ENCODE measurements around the gene MALRD1.

Gene MALRD1

GRCh38 chr10:19518632-19519031 is 470.0 kb downstream of the MALRD1 start:
- no peak overlapping the region for H3K9ac ChIP-seq (ENCODE audit: low read length)
- no peak overlapping the region for H3K27ac ChIP-seq (ENCODE audit: low read depth, low read length)
- no peaks in the 10 kb centered on the region for H3K4me1 ChIP-seq (ENCODE audit: control insufficient read depth, insufficient read depth, low read length)
- no peak overlapping the region for H3K4me3 ChIP-seq (ENCODE audit: low read length)
- H3K27me3 ChIP-seq (ENCODE audit: control insufficient read depth, insufficient read depth, low read length): no peaks in the 10 kb centered on the region
- H3K36me3 ChIP-seq (ENCODE audit: control insufficient read depth, insufficient read depth, low read length): no peaks in the 10 kb centered on the region

- Histone ChIP-seq H3K27me3 (ENCODE audit: control insufficient read depth, insufficient read depth, low read length) (no peaks in the 10 kb centered on the region), H3K4me3 (ENCODE audit: low read length) (no peak overlapping the region), H3K9ac (ENCODE audit: low read length) (no peak overlapping the region), H3K27ac (ENCODE audit: low read depth, low read length) (no peak overlapping the region), H3K36me3 (ENCODE audit: control insufficient read depth, insufficient read depth, low read length) (no peaks in the 10 kb centered on the region), H3K4me1 (ENCODE audit: control insufficient read depth, insufficient read depth, low read length) (no peaks in the 10 kb centered on the region)
Measured at GRCh38 chr10:19531324-19531723, 482.7 kb downstream of the MALRD1 start.

GRCh38 chr10:19532411-19532810 is 483.8 kb downstream of the MALRD1 start:
- Histone ChIP-seq H3K4me3 (ENCODE audit: low read length) (no peak overlapping the region), H3K9ac (ENCODE audit: low read length) (no peak overlapping the region), H3K4me1 (ENCODE audit: control insufficient read depth, insufficient read depth, low read length) (no peaks in the 10 kb centered on the region), H3K36me3 (ENCODE audit: control insufficient read depth, insufficient read depth, low read length) (no peaks in the 10 kb centered on the region), H3K27ac (ENCODE audit: low read depth, low read length) (no peak overlapping the region), H3K27me3 (ENCODE audit: control insufficient read depth, insufficient read depth, low read length) (no peaks in the 10 kb centered on the region)

- no peaks in the 10 kb centered on the region for H3K4me1 ChIP-seq (ENCODE audit: control insufficient read depth, insufficient read depth, low read length)
- no peaks in the 10 kb centered on the region for H3K27me3 ChIP-seq (ENCODE audit: control insufficient read depth, insufficient read depth, low read length)
- H3K4me3 ChIP-seq (ENCODE audit: low read length): no peak overlapping the region
- no peaks in the 10 kb centered on the region for H3K36me3 ChIP-seq (ENCODE audit: control insufficient read depth, insufficient read depth, low read length)
- H3K27ac ChIP-seq (ENCODE audit: low read depth, low read length): no peak overlapping the region
- no peak overlapping the region for H3K9ac ChIP-seq (ENCODE audit: low read length)
Measured at GRCh38 chr10:19541299-19541698, 492.7 kb downstream of the MALRD1 start.

- Histone ChIP-seq H3K36me3 (ENCODE audit: control insufficient read depth, insufficient read depth, low read length) (no peaks in the 10 kb centered on the region), H3K4me3 (ENCODE audit: low read length) (no peak overlapping the region), H3K4me1 (ENCODE audit: control insufficient read depth, insufficient read depth, low read length) (no peaks in the 10 kb centered on the region), H3K27me3 (ENCODE audit: control insufficient read depth, insufficient read depth, low read length) (no peaks in the 10 kb centered on the region), H3K9ac (ENCODE audit: low read length) (no peak overlapping the region), H3K27ac (ENCODE audit: low read depth, low read length) (no peak overlapping the region)
Measured at GRCh38 chr10:19546224-19546623, 497.6 kb downstream of the MALRD1 start.

- no peak overlapping the region for H3K4me3 ChIP-seq (ENCODE audit: low read length)
- H3K27ac ChIP-seq (ENCODE audit: low read depth, low read length): no peak overlapping the region
- H3K4me1 ChIP-seq (ENCODE audit: control insufficient read depth, insufficient read depth, low read length): no peaks in the 10 kb centered on the region
- H3K9ac ChIP-seq (ENCODE audit: low read length): no peak overlapping the region
- no peaks in the 10 kb centered on the region for H3K36me3 ChIP-seq (ENCODE audit: control insufficient read depth, insufficient read depth, low read length)
- no peaks in the 10 kb centered on the region for H3K27me3 ChIP-seq (ENCODE audit: control insufficient read depth, insufficient read depth, low read length)
Measured at GRCh38 chr10:19549503-19549902, 500.9 kb downstream of the MALRD1 start.

GRCh38 chr10:19556666-19557065 is 508.1 kb downstream of the MALRD1 start:
- Histone ChIP-seq H3K9ac (ENCODE audit: low read length) (no peak overlapping the region), H3K27me3 (ENCODE audit: control insufficient read depth, insufficient read depth, low read length) (no peaks in the 10 kb centered on the region), H3K4me3 (ENCODE audit: low read length) (no peak overlapping the region), H3K36me3 (ENCODE audit: control insufficient read depth, insufficient read depth, low read length) (no peaks in the 10 kb centered on the region), H3K27ac (ENCODE audit: low read depth, low read length) (no peak overlapping the region), H3K4me1 (ENCODE audit: control insufficient read depth, insufficient read depth, low read length) (no peaks in the 10 kb centered on the region)

- no peaks in the 10 kb centered on the region for H3K36me3 ChIP-seq (ENCODE audit: control insufficient read depth, insufficient read depth, low read length)
- no peak overlapping the region for H3K4me3 ChIP-seq (ENCODE audit: low read length)
- no peaks in the 10 kb centered on the region for H3K27me3 ChIP-seq (ENCODE audit: control insufficient read depth, insufficient read depth, low read length)
- no peak overlapping the region for H3K9ac ChIP-seq (ENCODE audit: low read length)
- no peaks in the 10 kb centered on the region for H3K4me1 ChIP-seq (ENCODE audit: control insufficient read depth, insufficient read depth, low read length)
- H3K27ac ChIP-seq (ENCODE audit: low read depth, low read length): no peak overlapping the region
Measured at GRCh38 chr10:19561181-19561580, 512.6 kb downstream of the MALRD1 start.

- H3K36me3 ChIP-seq (ENCODE audit: control insufficient read depth, insufficient read depth, low read length): no peaks in the 10 kb centered on the region
- no peaks in the 10 kb centered on the region for H3K4me1 ChIP-seq (ENCODE audit: control insufficient read depth, insufficient read depth, low read length)
- no peak overlapping the region for H3K4me3 ChIP-seq (ENCODE audit: low read length)
- H3K27ac ChIP-seq (ENCODE audit: low read depth, low read length): no peak overlapping the region
- no peaks in the 10 kb centered on the region for H3K27me3 ChIP-seq (ENCODE audit: control insufficient read depth, insufficient read depth, low read length)
- H3K9ac ChIP-seq (ENCODE audit: low read length): no peak overlapping the region
Measured at GRCh38 chr10:19563388-19564141, 515.0 kb downstream of the MALRD1 start.

- H3K27me3 ChIP-seq (ENCODE audit: control insufficient read depth, insufficient read depth, low read length): no peaks in the 10 kb centered on the region
- no peaks in the 10 kb centered on the region for H3K4me1 ChIP-seq (ENCODE audit: control insufficient read depth, insufficient read depth, low read length)
- H3K36me3 ChIP-seq (ENCODE audit: control insufficient read depth, insufficient read depth, low read length): no peaks in the 10 kb centered on the region
- no peak overlapping the region for H3K27ac ChIP-seq (ENCODE audit: low read depth, low read length)
- H3K9ac ChIP-seq (ENCODE audit: low read length): no peak overlapping the region
- H3K4me3 ChIP-seq (ENCODE audit: low read length): no peak overlapping the region
Measured at GRCh38 chr10:19570120-19570519, 521.5 kb downstream of the MALRD1 start.

GRCh38 chr10:19570991-19571390 is 522.4 kb downstream of the MALRD1 start:
- Histone ChIP-seq H3K9ac (ENCODE audit: low read length) (no peak overlapping the region), H3K36me3 (ENCODE audit: control insufficient read depth, insufficient read depth, low read length) (no peaks in the 10 kb centered on the region), H3K4me1 (ENCODE audit: control insufficient read depth, insufficient read depth, low read length) (no peaks in the 10 kb centered on the region), H3K27ac (ENCODE audit: low read depth, low read length) (no peak overlapping the region), H3K27me3 (ENCODE audit: control insufficient read depth, insufficient read depth, low read length) (no peaks in the 10 kb centered on the region), H3K4me3 (ENCODE audit: low read length) (no peak overlapping the region)

GRCh38 chr10:19572056-19572455 is 523.5 kb downstream of the MALRD1 start:
- Histone ChIP-seq H3K27me3 (ENCODE audit: control insufficient read depth, insufficient read depth, low read length) (no peaks in the 10 kb centered on the region), H3K4me3 (ENCODE audit: low read length) (no peak overlapping the region), H3K9ac (ENCODE audit: low read length) (no peak overlapping the region), H3K4me1 (ENCODE audit: control insufficient read depth, insufficient read depth, low read length) (no peaks in the 10 kb centered on the region), H3K27ac (ENCODE audit: low read depth, low read length) (no peak overlapping the region), H3K36me3 (ENCODE audit: control insufficient read depth, insufficient read depth, low read length) (no peaks in the 10 kb centered on the region)

- H3K36me3 ChIP-seq (ENCODE audit: control insufficient read depth, insufficient read depth, low read length): no peaks in the 10 kb centered on the region
- H3K27ac ChIP-seq (ENCODE audit: low read depth, low read length): no peak overlapping the region
- H3K27me3 ChIP-seq (ENCODE audit: control insufficient read depth, insufficient read depth, low read length): no peaks in the 10 kb centered on the region
- H3K9ac ChIP-seq (ENCODE audit: low read length): no peak overlapping the region
- no peaks in the 10 kb centered on the region for H3K4me1 ChIP-seq (ENCODE audit: control insufficient read depth, insufficient read depth, low read length)
- no peak overlapping the region for H3K4me3 ChIP-seq (ENCODE audit: low read length)
Measured at GRCh38 chr10:19576576-19576975, 528.0 kb downstream of the MALRD1 start.

All from rectal smooth muscle tissue (tissue), 1 donor.